Astrocyte (in vitro differentiated cells and primary cell): ENCODE measurements around the gene WIF1.

ENCODE experiments used
- CTCF ChIP-seq: IDR thresholded peaks from 2 replicates; pipeline ENCODE4 v1.5.1; 2011; ENCODE audit warnings: low read depth, mild to moderate bottlenecking, inconsistent platforms, low read length, moderate library complexity; ENCODE audit not compliant: insufficient read depth
- EZH2 ChIP-seq: IDR thresholded peaks from 2 replicates; pipeline ENCODE4 v1.6.1; 2012; ENCODE audit warnings: mild to moderate bottlenecking, low read length, inconsistent platforms; ENCODE audit not compliant: insufficient read depth

GRCh38 chr12:65155784-65156183 is 34.7 kb upstream of the WIF1 start:
- no peak for TF ChIP-seq CTCF
- no peak for TF ChIP-seq EZH2
